HG03139 (cell line): Measurements from ENCODE around the gene GZMH.
A peak's percentile ranks its signal among the peaks of the same experiment; 100 is the strongest.
"Not testable (repeated sequence)": the region's sequence is repeated elsewhere in the genome, so short reads cannot be mapped to it uniquely, and the experiment has no call there.

ENCODE experiments used
- ATAC-seq: cut with Tn5 transposase; IDR thresholded peaks from one replicate; pipeline ENCODE4 v1.9.1; 2021; ENCODE audit not compliant: unreplicated experiment

Gene GZMH

GRCh38 chr14:24609655-24610344, at the start of gene GZMH:
TSS of gene GZMH (minus strand) at chr14:24609685. CDS start at chr14:24609613, 72 bp downstream.
- no peak for ATAC-seq

- ATAC-seq, result not testable (repeated sequence)
Observed at GRCh38 chr14:24648361-24648760, 38.9 kb upstream of the GZMH start.

GRCh38 chr14:24639905-24640304, 30.4 kb upstream of the GZMH start:
- no peak for ATAC-seq

- no peak for ATAC-seq
Observed at GRCh38 chr14:24639270-24639669, 29.8 kb upstream of the GZMH start.

- ATAC-seq, result no peak
Observed at GRCh38 chr14:24634158-24634557, 24.7 kb upstream of the GZMH start, which contains the start of gene GZMB. TSS of gene GZMB (minus strand) at chr14:24634190. CDS start at chr14:24634160, 30 bp downstream.

GRCh38 chr14:24633353-24633752, 23.9 kb upstream of the GZMH start:
- no peak for ATAC-seq

GRCh38 chr14:24632761-24633160, 23.3 kb upstream of the GZMH start:
- ATAC-seq, result no peak

- no peak for ATAC-seq
Observed at GRCh38 chr14:24632336-24632735, 22.9 kb upstream of the GZMH start.

GRCh38 chr14:24631749-24632335, 22.4 kb upstream of the GZMH start:
- no peak for ATAC-seq

- no peak for ATAC-seq
Observed at GRCh38 chr14:24630872-24631477, 21.5 kb upstream of the GZMH start.

GRCh38 chr14:24630087-24630871, 20.8 kb upstream of the GZMH start:
- no peak for ATAC-seq

GRCh38 chr14:24629521-24629920, 20.0 kb upstream of the GZMH start:
- no peak for ATAC-seq

- no peak for ATAC-seq
Observed at GRCh38 chr14:24613747-24614146, 4.3 kb upstream of the GZMH start.

GRCh38 chr14:24613241-24613640, 3.8 kb upstream of the GZMH start:
- ATAC-seq, result no peak

- no peak for ATAC-seq
Observed at GRCh38 chr14:24612196-24612595, 2.7 kb upstream of the GZMH start.

- no peak for ATAC-seq
Observed at GRCh38 chr14:24607635-24608514, 1.6 kb downstream of the GZMH start.

- no peak for ATAC-seq
Observed at GRCh38 chr14:24607081-24607480, 2.4 kb downstream of the GZMH start.

- no peak for ATAC-seq
Observed at GRCh38 chr14:24606297-24606696, 3.2 kb downstream of the GZMH start.

- peak; percentile 85 for ATAC-seq
Observed at GRCh38 chr14:24605435-24606190, 3.9 kb downstream of the GZMH start.

GRCh38 chr14:24597403-24597802, 12.1 kb downstream of the GZMH start:
- no peak for ATAC-seq
